ENCODE results near the gene LGI4. TPM values are rescaled to one million over a fixed set of nuclear protein-coding genes. Genes with fewer than 3 reads are reported as not detected.

The LGI4 gene
- total and polyA plus RNA-seq, 2 experiments from 2014 or later, result 3.4 to 4.3 TPM

- no peak overlapping the region for H3K27ac ChIP-seq (ENCODE audit: low read depth)
- DNase-seq (ENCODE audit: low spot score), result no peak
- no peaks in the 10 kb centered on the region for H3F3A ChIP-seq (replicated peaks; ENCODE audit: low read depth)
- H3K4me1 ChIP-seq (ENCODE audit: insufficient read depth), result no peaks in the 10 kb centered on the region
- Mint-ChIP-seq H3K4me1 (no peaks in the 10 kb centered on the region), H3K9me3 (peaks cover 9% of the 10 kb centered on the region), H3K4me3 (no peak overlapping the region), H3K27me3 (ENCODE audit: insufficient read depth, low read depth, poor library complexity) (peaks cover 6% of the 10 kb centered on the region), H3K36me3 (ENCODE audit: low read depth) (peaks cover 58% of the 10 kb centered on the region), H3K27ac (no peak overlapping the region)
- no peak overlapping the region for H2AFZ ChIP-seq
- no peaks in the 10 kb centered on the region for H3K27me3 ChIP-seq (ENCODE audit: insufficient read depth)
- no peak overlapping the region for H3K4me2 ChIP-seq
- H3K4me3 ChIP-seq, result no peak overlapping the region
- TF ChIP-seq POLR2AphosphoS5 (IDR thresholded peaks at IDR 0.05; ENCODE audit: low read depth) (peak; percentile 12; the same call in 1 of the 2 replicates), CREB1 (CRISPR knock-in tag; IDR thresholded peaks at IDR 0.05; ENCODE audit: low read depth) (no peak)
- no peaks in the 10 kb centered on the region; the same call in 1 of the 2 replicates for H3K9me2 ChIP-seq (ENCODE audit: insufficient read depth)
- H4K20me1 ChIP-seq (replicated peaks; ENCODE audit: insufficient read depth), result no peaks in the 10 kb centered on the region; the same call in 1 of the 2 replicates
- no peaks in the 10 kb centered on the region for H3K79me2 ChIP-seq (replicated peaks; ENCODE audit: insufficient read depth)
- ATAC-seq, result no peak
- H3K36me3 ChIP-seq (ENCODE audit: insufficient read depth), result peaks cover 26% of the 10 kb centered on the region
Measured at GRCh38 chr19:35170359-35171061, 35.7 kb upstream of the LGI4 start.

- Histone ChIP-seq H3K79me2 (replicated peaks; ENCODE audit: insufficient read depth) (no peaks in the 10 kb centered on the region), H4K20me1 (replicated peaks; ENCODE audit: insufficient read depth) (peaks cover 2% of the 10 kb centered on the region; the same call in 1 of the 2 replicates), H3K4me2 (no peak overlapping the region), H3K27ac (ENCODE audit: low read depth) (no peak overlapping the region), H2AFZ (no peak overlapping the region), H3K4me3 (no peak overlapping the region), H3K4me1 (ENCODE audit: insufficient read depth) (no peaks in the 10 kb centered on the region), H3F3A (replicated peaks; ENCODE audit: low read depth) (no peaks in the 10 kb centered on the region), H3K9me2 (ENCODE audit: insufficient read depth) (no peaks in the 10 kb centered on the region), H3K27me3 (ENCODE audit: insufficient read depth) (no peaks in the 10 kb centered on the region), H3K36me3 (ENCODE audit: insufficient read depth) (peaks cover 37% of the 10 kb centered on the region)
- peaks cover 69% of the 10 kb centered on the region for H3K36me3 Mint-ChIP-seq (ENCODE audit: low read depth)
- H3K4me1 Mint-ChIP-seq, result no peaks in the 10 kb centered on the region
- peaks cover 4% of the 10 kb centered on the region for H3K27me3 Mint-ChIP-seq (ENCODE audit: insufficient read depth, low read depth, poor library complexity)
- TF ChIP-seq ZNF331 (CRISPR knock-in tag; IDR thresholded peaks at IDR 0.05; ENCODE audit: low read depth) (no peak), EZH2phosphoT487 (IDR thresholded peaks at IDR 0.05; ENCODE audit: unreplicated experiment) (no peak)
- H3K9me3 Mint-ChIP-seq, result peaks cover 12% of the 10 kb centered on the region
- DNase-seq (ENCODE audit: low spot score) (no peak), ATAC-seq (no peak)
- H3K4me3 Mint-ChIP-seq, result no peak overlapping the region
- no peak overlapping the region for H3K27ac Mint-ChIP-seq
Measured at GRCh38 chr19:35169221-35169995, 34.5 kb upstream of the LGI4 start.

GRCh38 chr19:35168196-35168595, 33.3 kb upstream of the LGI4 start:
- Histone ChIP-seq H3K27ac (ENCODE audit: low read depth) (no peak overlapping the region), H2AFZ (no peak overlapping the region), H3K36me3 (ENCODE audit: insufficient read depth) (peaks cover 42% of the 10 kb centered on the region), H3K79me2 (replicated peaks; ENCODE audit: insufficient read depth) (no peaks in the 10 kb centered on the region), H4K20me1 (replicated peaks; ENCODE audit: insufficient read depth) (peaks cover 2% of the 10 kb centered on the region; the same call in 1 of the 2 replicates), H3K27me3 (ENCODE audit: insufficient read depth) (no peaks in the 10 kb centered on the region), H3K4me1 (ENCODE audit: insufficient read depth) (no peaks in the 10 kb centered on the region), H3F3A (replicated peaks; ENCODE audit: low read depth) (no peaks in the 10 kb centered on the region), H3K4me2 (no peak overlapping the region), H3K9me2 (ENCODE audit: insufficient read depth) (no peaks in the 10 kb centered on the region), H3K4me3 (no peak overlapping the region)
- ATAC-seq (no peak), DNase-seq (ENCODE audit: low spot score) (no peak)
- Mint-ChIP-seq H3K4me1 (no peaks in the 10 kb centered on the region), H3K27me3 (ENCODE audit: insufficient read depth, low read depth, poor library complexity) (peaks cover 5% of the 10 kb centered on the region), H3K4me3 (no peak overlapping the region), H3K27ac (no peak overlapping the region; the same call in 1 of the 2 replicates), H3K36me3 (ENCODE audit: low read depth) (peaks cover 81% of the 10 kb centered on the region), H3K9me3 (peaks cover 16% of the 10 kb centered on the region)
- TF ChIP-seq ZNF114 (CRISPR knock-in tag; IDR thresholded peaks at IDR 0.05) (no peak), ETS1 (IDR thresholded peaks at IDR 0.05) (no peak), CTCF (conservative IDR thresholded peaks at IDR 0.05; ENCODE audit: low read depth in 2 of 2) (no peak), STAT1 (IDR thresholded peaks at IDR 0.05; ENCODE audit: unreplicated experiment) (no peak), JUNB (IDR thresholded peaks at IDR 0.05; ENCODE audit: unreplicated experiment) (no peak), REST (IDR thresholded peaks at IDR 0.05; ENCODE audit: unreplicated experiment) (no peak), EZH2 (IDR thresholded peaks at IDR 0.05; ENCODE audit: low read depth, unreplicated experiment) (no peak), CREB1 (CRISPR knock-in tag; IDR thresholded peaks at IDR 0.05; ENCODE audit: low read depth) (no peak), POLR2AphosphoS5 (IDR thresholded peaks at IDR 0.05; ENCODE audit: low read depth) (no peak), NANOG (IDR thresholded peaks at IDR 0.05; ENCODE audit: borderline replicate concordance) (no peak)

All from GM23338 (cell line).